Eye (tissue), 1 donor: Measurements from ENCODE around the gene PAFAH1B1.
"Not testable (repeated sequence)": the region's sequence is repeated elsewhere in the genome, so short reads cannot be mapped to it uniquely, and the experiment has no call there.

Experiments used
- DNase-seq: peaks from one replicate; pipeline ENCODE4 v3.0.0-alpha.2; 2015

Gene PAFAH1B1

GRCh38 chr17:2636169-2636930, 42.9 kb downstream of the PAFAH1B1 start:
- no peak for DNase-seq

- DNase-seq = no peak
These were observed 44.0 kb downstream of the PAFAH1B1 start for GRCh38 chr17:2637422-2637821.

GRCh38 chr17:2644971-2645370, 51.5 kb downstream of the PAFAH1B1 start:
- no peak for DNase-seq

- no peak for DNase-seq
These were observed 54.5 kb downstream of the PAFAH1B1 start for GRCh38 chr17:2647957-2648356.

- no peak for DNase-seq
These were observed 55.7 kb downstream of the PAFAH1B1 start for GRCh38 chr17:2649191-2649590.

- DNase-seq = not testable (repeated sequence)
These were observed 59.5 kb downstream of the PAFAH1B1 start for GRCh38 chr17:2652911-2653310.

GRCh38 chr17:2655546-2655945, 62.1 kb downstream of the PAFAH1B1 start:
- no peak for DNase-seq

GRCh38 chr17:2656283-2656682, 62.8 kb downstream of the PAFAH1B1 start:
- no peak for DNase-seq

GRCh38 chr17:2659337-2659736, 65.9 kb downstream of the PAFAH1B1 start:
- DNase-seq = not testable (repeated sequence)

GRCh38 chr17:2660410-2660809, 67.0 kb downstream of the PAFAH1B1 start:
- DNase-seq = not testable (repeated sequence)

GRCh38 chr17:2672026-2672425, 78.6 kb downstream of the PAFAH1B1 start:
- DNase-seq = no peak

GRCh38 chr17:2679247-2679646, 85.8 kb downstream of the PAFAH1B1 start:
- not testable (repeated sequence) for DNase-seq

- no peak for DNase-seq
These were observed 87.5 kb downstream of the PAFAH1B1 start for GRCh38 chr17:2680961-2681360.

- DNase-seq = no peak
These were observed 88.2 kb downstream of the PAFAH1B1 start for GRCh38 chr17:2681650-2682049.

- DNase-seq = no peak
These were observed 88.9 kb downstream of the PAFAH1B1 start for GRCh38 chr17:2682176-2682938.

GRCh38 chr17:2683912-2684311, 90.5 kb downstream of the PAFAH1B1 start:
- no peak for DNase-seq

GRCh38 chr17:2684549-2684948, 91.1 kb downstream of the PAFAH1B1 start:
- DNase-seq = no peak

GRCh38 chr17:2685696-2686095, 92.2 kb downstream of the PAFAH1B1 start:
- no peak for DNase-seq

GRCh38 chr17:2687074-2687418, 93.6 kb downstream of the PAFAH1B1 start:
- DNase-seq = no peak

- DNase-seq = peak; percentile 32
These were observed 95.2 kb downstream of the PAFAH1B1 start for GRCh38 chr17:2688351-2689342.

- DNase-seq = peak; percentile 19
These were observed 96.1 kb downstream of the PAFAH1B1 start for GRCh38 chr17:2689411-2690164.
